Liver (tissue), 3 donors: ENCODE data around the gene MAGEB17.

ENCODE experiments used
- ATF3 ChIP-seq: IDR thresholded peaks from 2 replicates; pipeline ENCODE4 v1.6.1; 2016; ENCODE audit warnings: antibody characterized with exemption
- CTCF ChIP-seq: fragments of 150-350 bp; IDR thresholded peaks from 2 replicates; pipeline ENCODE4 v1.5.1; 2017; ENCODE audit warnings: improper control_type of control experiment, low read depth, low read length; ENCODE audit not compliant: missing input control
- EGR1 ChIP-seq, 2 donors: IDR thresholded peaks; 2 replicates each; pipeline ENCODE4 v1.6.1; 2016 to 2018; ENCODE audit warnings: antibody characterized with exemption in 2 of 2, low read depth in 2 of 2
- FOXA1 ChIP-seq: IDR thresholded peaks from 2 replicates; pipeline ENCODE4 v1.6.1; 2016; ENCODE audit warnings: antibody characterized with exemption
- GABPA ChIP-seq, 2 donors: IDR thresholded peaks in 1 of 2; conservative IDR thresholded peaks in 1 of 2; 2 replicates each; pipeline ENCODE4 v1.6.1; 2016; ENCODE audit warnings: antibody characterized with exemption in 2 of 2, mild to moderate bottlenecking in 1 of 2, moderate library complexity in 1 of 2
- JUND ChIP-seq, 2 donors: IDR thresholded peaks; 2 replicates each; pipeline ENCODE4 v1.6.1; 2016; ENCODE audit warnings: antibody characterized with exemption in 2 of 2
- RAD21 ChIP-seq, 2 donors: IDR thresholded peaks; 2 replicates each; pipeline ENCODE4 v1.6.1; 2016; ENCODE audit warnings: antibody characterized with exemption in 2 of 2, mild to moderate bottlenecking in 2 of 2
- REST ChIP-seq: IDR thresholded peaks from 2 replicates; pipeline ENCODE4 v1.6.1; 2016; ENCODE audit warnings: antibody characterized with exemption, mild to moderate bottlenecking
- RXRA ChIP-seq, 2 donors: IDR thresholded peaks; 2 replicates each; pipeline ENCODE4 v1.6.1; 2017 to 2018; ENCODE audit warnings: antibody characterized with exemption in 2 of 2, mild to moderate bottlenecking in 1 of 2
- SP1 ChIP-seq: IDR thresholded peaks from 2 replicates; pipeline ENCODE4 v1.6.1; 2018; ENCODE audit warnings: antibody characterized with exemption, mild to moderate bottlenecking
- TAF1 ChIP-seq: conservative IDR thresholded peaks from 2 replicates; pipeline ENCODE4 v1.6.1; 2016; ENCODE audit warnings: antibody characterized with exemption, mild to moderate bottlenecking
- YY1 ChIP-seq: IDR thresholded peaks from 2 replicates; pipeline ENCODE4 v1.6.1; 2016; ENCODE audit warnings: antibody characterized with exemption, mild to moderate bottlenecking
- ZBTB33 ChIP-seq: IDR thresholded peaks from 2 replicates; pipeline ENCODE4 v1.6.1; 2016; ENCODE audit warnings: antibody characterized with exemption
- TF ChIP-seq, protein P1 (sequence below): IDR thresholded peaks from 2 replicates; pipeline ENCODE4 v1.6.1; 2016; ENCODE audit warnings: antibody characterized with exemption
- donor health status: healthy.
- donor health status: healthy.

- no peak for TF ChIP-seq TAF1
- TF ChIP-seq CTCF = no peak
- TF ChIP-seq REST = no peak
- TF ChIP-seq, protein P1, sequence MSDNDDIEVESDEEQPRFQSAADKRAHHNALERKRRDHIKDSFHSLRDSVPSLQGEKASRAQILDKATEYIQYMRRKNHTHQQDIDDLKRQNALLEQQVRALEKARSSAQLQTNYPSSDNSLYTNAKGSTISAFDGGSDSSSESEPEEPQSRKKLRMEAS = no peak
- no peak for TF ChIP-seq EGR1 (IDR thresholded peaks at IDR 0.05; ENCODE audit: low read depth in 2 of 2)
- TF ChIP-seq YY1 = no peak
- no peak for TF ChIP-seq ZBTB33
- no peak for TF ChIP-seq GABPA (IDR thresholded peaks at IDR 0.05 in 1 of 2, conservative IDR thresholded peaks at IDR 0.05 in 1 of 2)
- no peak for TF ChIP-seq SP1
- TF ChIP-seq RXRA (IDR thresholded peaks at IDR 0.05) = no peak
- TF ChIP-seq ATF3 = no peak
- no peak for TF ChIP-seq JUND (IDR thresholded peaks at IDR 0.05)
- no peak for TF ChIP-seq RAD21 (IDR thresholded peaks at IDR 0.05)
- TF ChIP-seq FOXA1 = no peak
Measured at GRCh38 chrX:16185725-16186136, 18.4 kb downstream of the MAGEB17 start.
